MCF 10A (cell line): Measurements from ENCODE around the gene CDCA8. TPM values are rescaled to one million over a fixed set of nuclear protein-coding genes. Genes with fewer than 3 reads are reported as not detected.
"Not testable (repeated sequence)": the region's sequence is repeated elsewhere in the genome, so short reads cannot be mapped to it uniquely, and the experiment has no call there.

Experiments used
- BruUV-seq: library from RNA; stranded (reverse); fragments of 400-500 nt; replicated peaks from 2 replicates; lab custom pipeline; 2021; lab: Mats Ljungman, UMichigan
- CTCF ChIA-PET: fragments of 300-600 bp; sonication (Branson Sonifier 250); formaldehyde crosslinking; extraction: SDS; loops from one replicate; lab custom pipeline; 2021; ENCODE audit warnings: antibody characterized with exemption, inconsistent platforms; lab: Yijun Ruan, JAX
- POLR2A ChIA-PET: fragments of 300-600, 350-650 bp; sonication (Branson Sonifier 250); formaldehyde crosslinking; extraction: SDS; loops from one replicate; lab custom pipeline; 2020; ENCODE audit warnings: antibody characterized with exemption, inconsistent platforms; lab: Yijun Ruan, JAX
- DNase-seq: peaks from one replicate; pipeline ENCODE4 v3.0.0-alpha.2; 2018; ENCODE audit not compliant: unreplicated experiment
- H3K27ac Mint-ChIP-seq: one replicate; pipeline ENCODE4 v1.8.0; 2022; ENCODE audit warnings: mild to moderate bottlenecking, low read depth, mixed read lengths; ENCODE audit not compliant: unreplicated experiment
- H3K27me3 Mint-ChIP-seq: one replicate; pipeline ENCODE4 v1.8.0; 2022; ENCODE audit warnings: mixed read lengths; ENCODE audit not compliant: insufficient read depth, unreplicated experiment
- H3K36me3 Mint-ChIP-seq: one replicate; pipeline ENCODE4 v1.8.0; 2022; ENCODE audit warnings: mild to moderate bottlenecking, moderate library complexity, mixed read lengths; ENCODE audit not compliant: insufficient read depth, unreplicated experiment
- H3K4me1 Mint-ChIP-seq: one replicate; pipeline ENCODE4 v1.8.0; 2022; ENCODE audit warnings: mixed read lengths; ENCODE audit not compliant: insufficient read depth, unreplicated experiment
- H3K4me3 Mint-ChIP-seq: one replicate; pipeline ENCODE4 v1.8.0; 2022; ENCODE audit warnings: mild to moderate bottlenecking, moderate library complexity, mixed read lengths; ENCODE audit not compliant: unreplicated experiment
- H3K9me3 Mint-ChIP-seq: one replicate; pipeline ENCODE4 v1.8.0; 2022; ENCODE audit warnings: mixed read lengths; ENCODE audit not compliant: unreplicated experiment
- intact Hi-C: fragments of 100-400 bp; cut with micrococcal nuclease; formaldehyde crosslinking; loops from 2 replicates; pipeline ENCODE4 v1.14.1; 2022
- total RNA-seq: library from RNA; stranded (reverse); gene quantifications from 2 replicates; pipeline ENCODE4 v1.2.3, GENCODE V29; 2022
- TF ChIP-seq, protein P1 (sequence below): fragments of 200-600 bp; IDR thresholded peaks from one replicate; pipeline ENCODE4 v1.8.0; 2022; ENCODE audit warnings: antibody characterized with exemption, mild to moderate bottlenecking; ENCODE audit not compliant: unreplicated experiment

Gene CDCA8
- total RNA-seq, 1 experiment from 2014 or later, result 21.8 TPM

DNA sequence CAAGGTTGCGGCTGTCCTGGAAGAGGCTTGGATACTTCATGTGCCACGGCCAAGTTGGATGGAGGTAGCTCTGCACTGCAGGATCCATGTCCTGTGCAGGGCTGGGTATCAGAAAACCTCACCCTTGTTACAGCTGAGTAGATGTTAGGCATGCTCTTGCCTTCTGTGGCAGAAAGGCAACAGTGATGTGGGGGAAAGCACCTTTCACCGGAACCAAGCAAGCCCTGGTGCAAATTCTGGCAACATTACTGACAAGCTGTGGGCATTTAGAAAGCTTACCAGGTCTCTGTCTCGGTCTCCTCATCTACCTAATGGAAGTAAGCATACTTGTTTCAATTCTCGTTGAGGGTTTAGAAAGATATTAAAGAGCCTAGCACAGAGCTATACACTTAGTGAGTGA lies 14.5 kb upstream of the CDCA8 start:
- TF ChIP-seq, protein P1, sequence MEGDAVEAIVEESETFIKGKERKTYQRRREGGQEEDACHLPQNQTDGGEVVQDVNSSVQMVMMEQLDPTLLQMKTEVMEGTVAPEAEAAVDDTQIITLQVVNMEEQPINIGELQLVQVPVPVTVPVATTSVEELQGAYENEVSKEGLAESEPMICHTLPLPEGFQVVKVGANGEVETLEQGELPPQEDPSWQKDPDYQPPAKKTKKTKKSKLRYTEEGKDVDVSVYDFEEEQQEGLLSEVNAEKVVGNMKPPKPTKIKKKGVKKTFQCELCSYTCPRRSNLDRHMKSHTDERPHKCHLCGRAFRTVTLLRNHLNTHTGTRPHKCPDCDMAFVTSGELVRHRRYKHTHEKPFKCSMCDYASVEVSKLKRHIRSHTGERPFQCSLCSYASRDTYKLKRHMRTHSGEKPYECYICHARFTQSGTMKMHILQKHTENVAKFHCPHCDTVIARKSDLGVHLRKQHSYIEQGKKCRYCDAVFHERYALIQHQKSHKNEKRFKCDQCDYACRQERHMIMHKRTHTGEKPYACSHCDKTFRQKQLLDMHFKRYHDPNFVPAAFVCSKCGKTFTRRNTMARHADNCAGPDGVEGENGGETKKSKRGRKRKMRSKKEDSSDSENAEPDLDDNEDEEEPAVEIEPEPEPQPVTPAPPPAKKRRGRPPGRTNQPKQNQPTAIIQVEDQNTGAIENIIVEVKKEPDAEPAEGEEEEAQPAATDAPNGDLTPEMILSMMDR, result no peak
- intact Hi-C loops, result no loop called here
- Mint-ChIP-seq H3K27ac (no peak overlapping the region), H3K9me3 (no peaks in the 10 kb centered on the region), H3K4me1 (peaks cover 2% of the 10 kb centered on the region), H3K4me3 (no peak overlapping the region), H3K36me3 (peaks cover 17% of the 10 kb centered on the region), H3K27me3 (no peaks in the 10 kb centered on the region)
- no TSS peak for BruUV-seq
- DNase-seq, result no peak
- POLR2A ChIA-PET, result interaction anchor here (0.9 kb wide), 1 partner anchor 59 kb away, joined by 3 read pairs; no protein-coding TSS in a partner anchor
- CTCF ChIA-PET, result interaction anchor here (1.0 to 14.3 kb wide), 3 partner anchors 11 to 75 kb away, joined by 4 to 271 read pairs (median 12); partner anchors contain the start of gene GNL2

DNA sequence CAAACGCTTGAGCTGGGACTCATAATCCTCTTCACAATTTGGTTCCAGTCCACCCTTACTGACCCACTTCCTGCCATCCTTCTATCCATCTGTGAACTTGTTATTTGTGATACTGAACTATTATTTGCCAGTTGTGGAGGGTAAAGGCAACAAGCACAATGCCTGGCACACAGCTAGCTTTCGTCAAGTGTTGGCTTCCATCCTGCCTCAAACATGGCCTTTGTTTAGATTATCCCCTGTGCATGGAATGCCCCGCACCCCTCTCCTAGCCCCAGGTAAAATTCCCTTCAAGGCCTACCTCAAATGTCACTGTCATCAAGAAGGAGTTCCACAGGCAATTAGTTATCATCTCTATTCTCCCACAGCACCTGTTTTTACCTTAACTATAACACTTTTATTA lies 11.4 kb upstream of the CDCA8 start:
- intact Hi-C loops, result loop anchor here (10.0 kb wide), 1 partner anchor 976 kb away; no protein-coding TSS in a partner anchor
- H3K27ac Mint-ChIP-seq, result no peak overlapping the region
- H3K9me3 Mint-ChIP-seq, result no peaks in the 10 kb centered on the region
- no peak for DNase-seq
- CTCF ChIA-PET, result interaction anchor here (1.0 to 14.3 kb wide), 14 partner anchors 9 to 247 kb away, joined by 3 to 271 read pairs (median 5); partner anchors contain the start of gene GNL2
- POLR2A ChIA-PET, result interaction anchor here (0.8 to 1.0 kb wide), 2 partner anchors 85 to 195 kb away, joined by 4 to 7 read pairs; partner anchors contain the start of gene GNL2
- H3K4me1 Mint-ChIP-seq, result peaks cover 9% of the 10 kb centered on the region
- no TSS peak for BruUV-seq
- H3K27me3 Mint-ChIP-seq, result no peaks in the 10 kb centered on the region
- no peak overlapping the region for H3K4me3 Mint-ChIP-seq
- TF ChIP-seq, protein P1, result no peak
- H3K36me3 Mint-ChIP-seq, result peaks cover 48% of the 10 kb centered on the region

DNA sequence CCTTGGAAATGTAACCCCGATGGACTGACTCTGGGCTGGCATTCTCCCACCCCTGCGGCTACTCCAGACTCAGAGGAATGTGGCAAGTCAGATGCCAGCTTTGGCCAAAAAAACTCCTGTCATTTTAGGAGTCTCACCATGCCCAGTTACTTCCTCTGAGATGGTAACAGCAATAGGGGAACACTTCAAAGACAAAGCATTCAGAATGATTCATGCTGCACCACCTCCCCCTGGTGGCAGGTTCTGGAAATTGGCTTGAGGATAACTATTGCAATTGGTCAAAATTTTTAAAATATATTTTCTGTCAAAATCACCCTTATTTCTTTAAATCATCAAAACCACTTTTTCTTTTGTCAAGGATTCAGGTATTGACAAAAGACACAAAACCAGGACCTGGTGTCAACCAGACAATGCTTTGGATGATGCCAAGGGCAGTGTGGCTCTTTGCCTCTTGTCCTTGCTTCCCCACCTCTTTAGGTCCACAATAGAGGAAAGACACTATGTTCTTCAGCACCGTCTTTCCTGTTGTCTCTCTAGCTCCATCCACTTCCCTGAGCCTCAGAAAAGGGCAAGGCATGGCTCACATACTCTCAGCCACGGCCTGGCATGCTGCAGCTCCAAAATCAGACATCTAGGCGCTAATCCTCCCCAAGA lies 9.9 kb upstream of the CDCA8 start:
- H3K27ac Mint-ChIP-seq, result no peak overlapping the region
- CTCF ChIA-PET, result interaction anchor here (0.6 to 14.3 kb wide), 44 partner anchors 9 to 1483 kb away, joined by 3 to 271 read pairs (median 4); partner anchors contain the start of genes C1orf122, GNL2, MEAF6 and SNIP1

DNA sequence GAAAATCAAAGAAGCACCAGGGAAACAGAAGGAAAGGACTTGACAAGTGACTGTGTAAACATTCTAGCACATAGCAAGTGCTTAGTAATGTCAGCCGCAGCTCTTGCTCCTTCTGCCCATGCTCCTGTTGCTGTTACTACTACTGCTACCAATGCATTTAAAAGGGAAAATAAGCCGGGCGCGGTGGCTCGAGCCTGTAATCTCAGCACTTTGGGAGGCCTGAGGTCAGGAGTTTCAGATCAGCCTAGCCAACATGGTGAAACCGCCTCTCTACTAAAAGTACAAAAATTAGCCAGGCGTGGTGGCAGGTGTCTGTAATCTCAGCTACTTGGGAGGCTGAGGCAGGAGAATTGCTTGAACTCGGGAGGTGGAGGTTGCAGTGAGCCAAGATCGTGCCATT lies 8.1 kb upstream of the CDCA8 start:
- not testable (repeated sequence) for H3K4me3 Mint-ChIP-seq, H3K27ac Mint-ChIP-seq, DNase-seq, BruUV-seq, H3K27me3 Mint-ChIP-seq, H3K9me3 Mint-ChIP-seq
- ChIA-PET CTCF (interaction anchor here (0.8 to 14.3 kb wide), 10 partner anchors 9 to 1165 kb away, joined by 3 to 271 read pairs (median 6); partner anchors contain the start of genes GNL2 and MEAF6), POLR2A (interaction anchor here (0.6 to 1.1 kb wide), 2 partner anchors 123 to 167 kb away, joined by 3 to 4 read pairs; partner anchors contain the start of genes C1orf122 and YRDC)
- Mint-ChIP-seq H3K4me1 (peaks cover 21% of the 10 kb centered on the region), H3K36me3 (peaks cover 72% of the 10 kb centered on the region)
- intact Hi-C loops, result loop anchor here (10.0 kb wide), 1 partner anchor 979 kb away; no protein-coding TSS in a partner anchor

More for the DNA sequence above, 9.9 kb upstream of the CDCA8 start:
- Mint-ChIP-seq H3K4me1 (peaks cover 11% of the 10 kb centered on the region), H3K9me3 (no peaks in the 10 kb centered on the region), H3K36me3 (peaks cover 61% of the 10 kb centered on the region), H3K27me3 (no peaks in the 10 kb centered on the region), H3K4me3 (no peak overlapping the region)
- intact Hi-C loops, result loop anchor here (1.0 to 10.0 kb wide), 6 partner anchors 79 to 1166 kb away; no protein-coding TSS in a partner anchor
- BruUV-seq, result no TSS peak
- peak; percentile 76 for DNase-seq
- TF ChIP-seq, protein P1, result peak; percentile 91
- POLR2A ChIA-PET, result interaction anchor here (0.6 to 1.3 kb wide), 8 partner anchors 8 to 595 kb away, joined by 3 to 4 read pairs (median 3); a partner anchor contains a TSS
